GM13977 (cell line): ENCODE measurements around the gene KICS2.
A peak's percentile ranks its signal among the peaks of the same experiment; 100 is the strongest.

Source experiments
- DNase-seq: peaks from one replicate; pipeline ENCODE4 v3.0.0; 2012; ENCODE audit warnings: low spot score
- CTCF ChIP-seq: IDR thresholded peaks from 2 replicates; pipeline ENCODE4 v1.5.1; 2012; ENCODE audit warnings: mild to moderate bottlenecking, control low read depth; ENCODE audit not compliant: insufficient read depth; ENCODE audit errors: extremely low read depth, missing control alignments
- in situ Hi-C: fragments of 300-500 bp; cut with MboI; formaldehyde crosslinking; loops from one replicate; pipeline ENCODE4 v1.12.0; 2022; ENCODE audit warnings: low sequenced_read_pairs, low pct_unique_long_range_greater_than_20kb, mixed read lengths, inconsistent platforms; ENCODE audit not compliant: unreplicated experiment

Gene KICS2

GRCh38 chr12:64192644-64193444 is 29.3 kb downstream of the KICS2 start:
- no peak for TF ChIP-seq CTCF
- peak; percentile 77 for DNase-seq
- in situ Hi-C loops: no loop called here

- DNase-seq: no peak
- in situ Hi-C loops: no loop called here
- TF ChIP-seq CTCF: no peak
Observed at GRCh38 chr12:64190140-64190539, 32.0 kb downstream of the KICS2 start.

- DNase-seq: no peak
- no peak for TF ChIP-seq CTCF
- in situ Hi-C loops: no loop called here
Observed at GRCh38 chr12:64189530-64189929, 32.6 kb downstream of the KICS2 start.

DNA sequence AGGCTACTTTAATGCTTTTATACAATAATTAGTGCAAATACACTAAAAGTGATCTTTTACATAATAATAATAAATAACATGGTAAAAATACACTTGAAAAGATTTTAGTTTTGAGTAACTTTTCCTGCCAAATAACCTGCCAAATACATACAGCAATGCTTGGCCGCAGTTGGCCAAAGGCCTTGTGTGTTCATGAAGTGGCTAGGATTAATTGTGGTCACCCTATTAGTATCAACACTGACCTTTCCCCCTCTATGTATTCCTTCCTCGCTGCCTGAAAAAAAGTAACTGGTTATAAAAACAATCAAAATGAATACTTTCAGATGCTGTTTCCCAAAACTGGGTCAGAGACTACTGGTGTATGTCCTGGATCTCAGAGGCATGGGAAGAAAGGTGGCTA is 34.3 kb downstream of the KICS2 start:
- no peak for DNase-seq
- in situ Hi-C loops: no loop called here
- no peak for TF ChIP-seq CTCF

DNA sequence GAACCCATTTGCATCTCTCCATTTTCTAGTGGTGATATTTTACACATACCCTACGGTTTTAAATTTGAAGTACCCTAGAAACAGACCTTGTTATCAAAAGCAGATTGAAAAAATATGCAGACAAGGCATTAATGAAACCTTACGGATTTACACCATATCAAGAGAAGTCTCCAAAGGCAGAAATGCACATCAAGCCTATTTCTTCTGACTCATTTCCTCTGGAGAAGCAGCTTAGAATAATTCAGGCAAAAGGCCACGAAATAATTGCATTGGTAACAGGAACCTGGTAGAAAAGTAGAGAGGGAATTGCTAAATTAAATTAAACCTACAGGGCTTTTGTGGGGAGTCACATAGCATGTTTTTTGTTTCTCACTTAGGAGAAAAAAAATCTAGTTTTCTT is 34.7 kb downstream of the KICS2 start:
- TF ChIP-seq CTCF: no peak
- in situ Hi-C loops: no loop called here
- no peak for DNase-seq

DNA sequence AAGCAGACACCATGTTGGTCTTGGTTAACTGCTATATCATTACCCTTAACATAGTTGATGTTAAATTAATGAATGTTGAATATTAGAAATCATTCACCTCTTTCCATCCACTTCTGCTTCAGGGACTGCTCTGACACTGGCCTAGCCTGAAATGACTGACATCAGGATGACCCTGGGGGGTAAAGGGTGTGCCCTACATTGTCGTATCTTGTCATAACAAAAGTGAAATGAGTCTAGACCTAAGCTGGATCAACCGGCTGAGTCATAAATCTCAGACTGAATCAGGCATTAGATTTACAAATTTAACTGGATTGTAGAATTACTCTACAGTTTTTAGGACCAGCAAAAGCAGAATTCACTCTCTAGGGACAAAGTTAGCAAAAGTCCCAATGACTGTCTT is 35.3 kb downstream of the KICS2 start:
- DNase-seq: peak; percentile 21
- in situ Hi-C loops: no loop called here
- no peak for TF ChIP-seq CTCF

DNA sequence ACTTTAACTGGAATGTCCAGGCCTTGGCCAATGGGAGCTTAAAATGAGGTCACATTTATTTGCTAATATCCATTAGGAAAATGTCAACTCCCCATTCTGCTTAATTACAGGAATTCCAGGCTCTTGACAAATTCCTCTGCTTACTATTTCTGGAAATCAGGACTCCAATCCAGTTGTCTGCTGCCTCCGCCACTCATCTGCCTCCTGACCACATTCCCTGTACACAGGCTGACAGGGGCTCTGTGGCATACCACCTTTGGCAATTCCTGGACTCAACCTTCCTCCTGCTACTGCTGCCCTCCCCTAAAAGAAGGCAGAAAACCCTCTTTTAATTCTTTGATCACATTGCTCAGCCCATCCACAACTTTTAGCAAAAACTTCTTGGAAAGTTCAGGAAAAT is 37.9 kb downstream of the KICS2 start:
- in situ Hi-C loops: no loop called here
- no peak for TF ChIP-seq CTCF
- no peak for DNase-seq
